ENCODE measurements around the gene TEX22.
"Not testable (repeated sequence)": the region's sequence is repeated elsewhere in the genome, so short reads cannot be mapped to it uniquely, and the experiment has no call there.

Gene TEX22

DNA sequence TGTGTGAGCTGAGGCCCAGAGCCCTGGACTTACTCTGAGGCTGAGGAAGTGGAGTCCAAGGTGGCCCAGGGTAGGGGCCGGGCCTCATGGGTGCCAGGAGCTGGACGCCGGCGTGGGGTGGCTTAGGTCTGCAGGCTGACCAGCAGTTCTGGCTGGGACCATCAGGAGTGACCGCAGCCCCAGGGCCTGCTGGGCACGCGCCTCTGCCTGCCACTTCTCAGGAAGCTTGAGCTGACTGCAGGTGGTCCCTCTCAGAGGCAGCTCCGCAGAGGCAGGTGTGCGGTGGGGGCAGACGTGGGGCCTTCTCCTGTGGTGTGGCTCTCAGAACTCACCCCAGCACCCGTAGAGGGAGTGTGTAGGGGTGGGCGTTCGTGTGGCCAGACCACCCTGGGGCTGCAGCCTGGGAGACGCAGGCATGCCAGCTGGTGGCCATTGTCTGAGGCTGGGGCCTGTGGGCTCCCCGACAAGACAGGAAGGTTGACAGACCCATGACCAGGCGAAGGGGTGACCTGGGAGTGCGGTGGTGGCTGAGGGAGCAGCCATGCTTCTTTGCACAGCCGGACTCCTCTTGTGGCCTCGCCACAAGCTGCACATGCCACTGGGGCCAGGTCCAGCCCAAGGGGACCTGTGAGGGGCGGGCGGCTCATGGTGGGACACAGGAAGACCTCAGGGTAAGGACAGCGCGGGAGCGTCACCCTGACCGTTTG lies 40.0 kb upstream of the TEX22 start:
- FAIRE-seq (no peak), DNase-seq (ENCODE audit: insufficient read length, low spot score) (no peak)
- no peak for TF ChIP-seq POLR2A (IDR thresholded peaks at IDR 0.05; ENCODE audit: low read depth, low read length)

DNA sequence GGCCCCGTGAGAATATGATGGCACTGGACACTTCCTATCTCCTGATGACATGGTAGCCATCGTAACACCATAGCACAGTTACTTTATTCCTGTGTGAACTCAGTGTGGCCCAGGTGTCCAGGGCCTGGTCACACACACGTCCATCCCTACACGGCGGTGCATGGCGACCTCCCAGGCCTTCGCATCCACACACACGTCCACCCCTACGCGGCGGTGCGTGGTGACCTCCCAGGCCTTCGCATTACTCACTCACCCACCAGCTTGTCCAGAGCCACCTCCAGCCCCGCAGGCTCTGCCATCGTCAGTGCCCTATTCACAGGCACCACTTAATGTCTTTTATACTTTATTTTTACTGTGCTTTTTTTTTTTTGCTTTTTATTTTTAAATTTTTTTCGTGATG lies 39.4 kb upstream of the TEX22 start:
- no peak for TF ChIP-seq POLR2A (IDR thresholded peaks at IDR 0.05; ENCODE audit: low read depth, low read length)
- FAIRE-seq, result no peak

DNA sequence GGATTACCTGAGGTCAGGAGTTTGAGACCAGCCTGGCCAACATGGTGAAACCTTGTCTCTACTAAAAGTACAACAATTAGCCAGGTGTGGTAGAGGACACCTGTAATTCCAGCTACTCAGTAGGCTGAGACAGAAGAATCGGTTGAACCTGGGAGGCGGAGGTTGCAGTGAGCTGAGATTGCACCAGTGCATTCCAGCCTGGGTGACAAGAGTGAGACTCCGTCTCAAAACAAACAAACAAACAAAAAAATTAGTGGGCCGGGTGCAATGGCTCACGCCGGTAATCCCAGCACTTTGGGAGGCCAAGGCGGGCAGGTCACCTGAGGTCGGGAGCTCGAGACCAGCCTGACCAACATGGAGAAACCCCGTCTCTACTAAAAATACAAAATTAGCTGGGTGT lies 36.9 kb upstream of the TEX22 start:
- not testable (repeated sequence) for FAIRE-seq; DNase-seq (ENCODE audit: insufficient read length, low spot score)

More for the DNA sequence above, 39.4 kb upstream of the TEX22 start:
- no peak for DNase-seq (ENCODE audit: insufficient read length, low spot score)

DNA sequence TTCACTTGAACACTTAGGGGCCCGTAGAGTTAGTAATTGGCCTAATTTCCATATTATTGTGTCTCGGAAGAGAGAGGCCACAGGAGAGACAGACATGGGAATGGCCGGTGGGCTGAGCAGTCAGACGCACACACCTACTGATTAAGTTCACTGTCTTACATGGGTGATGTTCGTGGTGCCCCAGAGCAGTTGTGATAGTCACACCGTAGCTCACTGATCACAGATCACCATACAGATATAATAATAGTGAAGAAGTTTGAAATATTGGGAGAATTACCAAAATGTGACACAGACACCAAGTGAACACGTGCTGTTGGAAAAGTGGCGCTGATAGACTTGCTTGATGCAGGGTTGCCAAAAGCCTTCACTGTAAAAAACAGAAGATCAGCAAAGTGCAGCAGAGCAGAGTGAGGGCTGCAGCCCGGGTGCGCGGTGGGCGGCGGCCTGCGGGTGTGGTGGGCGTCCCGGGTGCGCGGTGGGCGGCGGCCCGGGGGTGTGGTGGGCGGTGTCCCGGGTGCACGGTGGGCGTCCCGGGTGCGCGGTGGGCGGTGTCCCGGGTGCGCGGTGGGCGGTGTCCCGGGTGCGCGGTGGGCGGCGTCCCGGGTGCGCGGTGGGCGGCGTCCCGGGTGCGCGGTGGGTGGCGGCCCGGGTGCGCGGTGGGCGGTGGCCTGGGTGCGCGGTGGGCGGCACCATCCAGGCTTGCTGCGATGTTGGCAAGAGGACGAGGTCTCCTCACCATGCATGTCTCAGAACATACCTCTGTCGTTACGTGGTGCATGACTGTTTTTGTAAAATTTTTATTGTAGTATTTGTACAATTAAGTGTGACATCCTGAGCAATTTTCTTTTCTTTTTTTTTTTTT lies 34.3 kb upstream of the TEX22 start:
- TF ChIP-seq POLR2A (IDR thresholded peaks at IDR 0.05; ENCODE audit: low read depth, low read length), result no peak
- DNase-seq (ENCODE audit: insufficient read length, low spot score) (no peak), FAIRE-seq (no peak)

DNA sequence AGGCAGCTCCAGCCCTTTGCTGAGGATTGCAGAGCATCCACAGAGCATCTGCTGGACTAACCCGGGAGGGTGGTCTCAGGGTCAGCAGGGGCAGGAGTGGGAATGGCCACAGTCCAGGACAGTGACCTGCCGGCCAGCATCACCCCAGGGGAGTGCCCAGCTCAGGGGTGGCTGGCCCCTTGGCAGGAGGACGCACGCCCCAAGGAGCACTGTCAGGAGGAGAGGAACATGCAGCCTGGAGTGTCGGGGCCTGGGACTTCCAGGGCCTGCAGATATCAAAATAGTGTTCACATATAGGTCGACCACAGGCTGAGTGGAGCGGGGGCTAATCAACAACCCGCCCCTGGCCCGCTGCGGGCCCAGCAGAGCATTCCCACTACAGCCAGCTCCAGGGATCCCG lies 33.2 kb upstream of the TEX22 start:
- FAIRE-seq (no peak), DNase-seq (ENCODE audit: insufficient read length, low spot score) (no peak)
- TF ChIP-seq POLR2A (IDR thresholded peaks at IDR 0.05; ENCODE audit: low read depth, low read length), result no peak

DNA sequence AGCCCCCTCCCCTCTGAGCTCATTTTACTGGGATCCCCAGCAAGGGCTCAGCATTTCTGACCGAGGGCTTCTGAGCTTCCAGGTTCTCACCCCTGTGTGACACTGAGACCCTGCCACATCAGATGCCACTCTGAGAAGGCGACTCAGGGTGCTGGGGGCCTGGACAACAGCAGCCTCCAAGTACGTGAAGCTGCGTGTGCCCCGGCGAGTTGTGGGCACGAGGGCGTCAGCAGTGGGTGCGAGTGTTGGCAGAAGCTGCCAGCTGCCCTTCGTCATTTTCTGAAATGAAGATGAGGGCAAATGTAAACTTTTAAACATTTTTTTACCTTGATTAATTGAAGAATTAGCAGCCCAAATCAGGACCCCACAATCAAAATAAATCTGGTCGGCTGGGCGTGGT lies 32.7 kb upstream of the TEX22 start:
- FAIRE-seq (no peak), DNase-seq (ENCODE audit: insufficient read length, low spot score) (no peak)
- no peak for TF ChIP-seq POLR2A (IDR thresholded peaks at IDR 0.05; ENCODE audit: low read depth, low read length)

DNA sequence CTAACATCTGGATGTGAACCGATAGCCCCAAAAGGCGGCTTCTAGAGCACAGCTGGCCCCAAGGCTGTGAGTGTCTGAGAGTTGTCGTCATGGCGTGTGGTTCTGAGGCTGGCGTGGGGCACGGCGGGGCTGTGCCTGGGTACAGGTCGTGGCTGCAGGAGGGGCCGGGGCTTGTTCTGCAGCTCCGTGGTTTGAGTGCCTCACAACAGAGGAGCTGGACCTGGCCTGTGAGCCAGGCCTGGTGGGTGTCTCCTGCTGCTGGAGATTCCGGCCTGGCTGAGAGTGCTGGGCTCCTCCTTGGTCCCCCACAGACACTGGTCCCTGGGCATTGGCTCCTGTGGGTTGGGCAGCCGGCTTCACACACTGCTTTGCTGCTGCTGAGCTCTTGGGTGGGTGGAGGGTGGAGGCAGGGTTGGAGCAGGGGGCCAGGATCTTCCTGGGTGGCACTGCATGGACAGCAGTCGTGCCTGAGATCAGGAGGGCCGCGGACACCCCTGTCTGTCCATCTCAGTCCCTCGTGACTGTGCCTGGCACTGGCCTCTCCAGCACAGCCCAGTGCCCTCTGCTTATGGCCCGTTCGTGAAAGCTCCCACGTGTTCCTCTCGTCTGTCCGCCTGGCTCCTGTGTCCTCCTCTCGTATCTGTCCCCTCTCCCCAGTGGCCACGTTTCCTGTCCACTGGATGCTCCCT lies 31.8 kb upstream of the TEX22 start:
- no peak for TF ChIP-seq POLR2A (IDR thresholded peaks at IDR 0.05; ENCODE audit: low read depth, low read length)

DNA sequence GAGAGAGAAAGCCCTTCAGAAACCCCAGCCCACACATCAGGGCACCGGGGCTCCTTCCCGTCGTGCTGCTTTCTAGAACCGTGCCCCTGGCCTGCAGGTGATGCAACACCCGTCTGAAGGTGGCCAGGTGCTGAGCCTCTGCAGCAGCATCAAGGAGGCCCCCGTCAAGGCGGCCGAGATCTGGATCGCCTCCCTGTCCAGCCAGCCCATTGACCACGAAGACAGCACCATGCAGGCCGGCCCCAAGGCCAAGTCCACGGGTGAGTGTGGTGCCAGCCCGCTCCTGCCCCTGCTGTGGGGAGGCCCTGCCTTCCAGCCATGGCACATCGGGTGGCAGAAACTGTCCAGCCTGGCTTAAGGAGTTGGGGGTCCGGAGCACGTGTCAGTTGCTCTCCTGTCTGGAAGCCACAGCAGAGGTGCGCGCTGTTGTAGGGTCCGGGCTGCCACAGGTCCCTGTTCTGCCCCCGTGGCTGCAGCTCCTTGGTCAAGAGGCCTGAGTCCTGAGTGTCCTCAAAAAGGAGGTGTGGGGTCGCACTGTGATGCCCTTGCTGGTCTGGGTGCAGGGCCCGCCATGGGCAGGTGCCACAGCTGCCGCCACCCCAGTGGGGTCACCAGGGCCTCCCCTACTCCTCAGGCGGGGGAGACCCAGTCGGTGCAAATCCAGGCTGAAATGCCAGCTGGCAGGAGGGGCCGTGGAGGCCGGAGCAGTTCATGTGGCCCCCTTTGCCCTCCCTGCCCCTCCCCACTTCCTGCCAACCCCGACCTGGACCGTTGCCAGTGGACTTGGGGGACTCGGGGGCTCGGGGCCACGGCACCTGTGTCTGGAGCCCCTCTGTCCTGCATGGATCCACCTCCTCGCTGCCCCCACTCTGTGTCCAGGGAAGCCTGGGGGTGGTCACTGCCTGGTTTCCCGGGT lies 31.0 kb upstream of the TEX22 start:
- FAIRE-seq (no peak), DNase-seq (ENCODE audit: insufficient read length, low spot score) (no peak)
- no peak for TF ChIP-seq POLR2A (IDR thresholded peaks at IDR 0.05; ENCODE audit: low read depth, low read length)

More for the DNA sequence above, 31.8 kb upstream of the TEX22 start:
- no peak for DNase-seq (ENCODE audit: insufficient read length, low spot score)
- no peak for FAIRE-seq

DNA sequence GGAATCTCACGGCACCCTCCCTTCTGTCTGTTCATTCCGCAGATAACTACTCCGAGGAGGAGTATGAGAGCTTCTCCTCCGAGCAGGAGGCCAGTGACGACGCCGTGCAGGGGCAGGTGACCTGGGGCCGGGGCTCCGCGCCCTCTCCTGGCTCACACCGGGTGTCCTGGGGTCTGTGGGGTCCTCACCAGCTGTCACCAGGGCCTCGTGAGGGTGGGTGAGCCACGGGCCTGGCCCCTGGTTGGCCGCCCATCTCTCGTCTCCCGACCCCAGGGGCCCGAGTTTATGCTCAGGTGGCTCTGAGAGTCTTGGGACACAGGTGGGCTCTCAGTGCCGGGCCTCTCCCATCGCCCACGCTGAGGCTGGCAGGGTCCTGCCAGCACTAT lies 30.3 kb upstream of the TEX22 start:
- no peak for DNase-seq (ENCODE audit: insufficient read length, low spot score)
- FAIRE-seq, result no peak
- TF ChIP-seq POLR2A (IDR thresholded peaks at IDR 0.05; ENCODE audit: low read depth, low read length), result no peak

DNA sequence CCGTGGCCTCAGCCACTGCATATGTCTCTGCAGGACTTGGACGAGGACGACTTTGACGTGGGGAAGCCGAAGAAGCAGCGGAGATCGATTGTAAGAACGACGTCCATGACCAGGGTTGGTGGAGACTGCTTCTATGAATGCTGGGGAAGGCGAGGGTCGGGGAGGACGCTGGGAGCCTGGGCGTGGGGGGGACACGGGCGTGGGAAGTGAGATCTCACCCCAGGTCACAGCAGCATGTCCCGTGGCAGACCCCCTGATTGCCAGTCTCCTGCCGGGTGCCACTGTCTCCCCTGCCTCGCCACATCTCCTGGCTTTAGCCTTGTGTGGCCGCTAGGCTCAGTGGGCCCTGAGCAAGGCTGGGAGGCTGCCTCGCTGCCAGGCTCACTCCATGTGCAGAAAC lies 29.9 kb upstream of the TEX22 start:
- no peak for DNase-seq (ENCODE audit: insufficient read length, low spot score)
- FAIRE-seq, result no peak
- TF ChIP-seq POLR2A (IDR thresholded peaks at IDR 0.05; ENCODE audit: low read depth, low read length), result no peak

DNA sequence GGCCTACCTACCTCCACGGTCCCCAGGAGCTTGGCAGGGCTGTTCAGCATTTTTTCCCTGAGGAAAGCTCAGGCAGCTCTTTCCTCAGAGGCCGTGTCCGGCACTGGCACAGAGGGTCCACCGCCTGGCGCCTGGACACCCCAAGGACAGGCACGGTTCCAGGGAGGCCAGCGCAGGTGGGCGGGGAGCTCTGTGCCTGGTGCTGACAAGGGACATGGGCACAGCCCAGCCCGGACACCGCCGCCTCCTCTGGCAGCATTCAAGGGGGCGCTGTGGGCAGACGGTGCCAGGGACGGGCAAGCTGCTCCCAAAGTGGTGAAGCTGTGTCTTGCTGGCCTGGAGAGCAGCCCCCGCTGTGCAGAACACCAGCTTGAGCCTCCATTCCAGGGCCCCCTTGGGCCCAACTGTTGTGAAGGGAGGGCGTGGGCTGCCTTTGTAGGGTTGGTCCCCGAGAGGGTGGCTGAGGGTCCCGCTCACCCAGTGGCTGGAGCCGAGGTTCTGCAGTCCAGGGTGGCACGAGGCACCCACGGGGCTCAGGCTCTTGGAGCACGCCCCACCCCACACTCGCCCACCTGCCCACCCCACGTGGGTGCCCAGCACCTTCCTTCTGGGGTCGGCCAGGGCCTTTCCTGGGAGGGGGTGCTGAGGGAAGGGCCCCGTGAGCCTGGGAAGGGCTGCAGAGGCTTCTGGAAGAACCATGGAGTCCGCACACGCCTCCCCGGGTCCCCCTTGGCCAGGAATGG lies 29.3 kb upstream of the TEX22 start:
- FAIRE-seq (no peak), DNase-seq (ENCODE audit: insufficient read length, low spot score) (no peak)
- no peak for TF ChIP-seq POLR2A (IDR thresholded peaks at IDR 0.05; ENCODE audit: low read depth, low read length)

DNA sequence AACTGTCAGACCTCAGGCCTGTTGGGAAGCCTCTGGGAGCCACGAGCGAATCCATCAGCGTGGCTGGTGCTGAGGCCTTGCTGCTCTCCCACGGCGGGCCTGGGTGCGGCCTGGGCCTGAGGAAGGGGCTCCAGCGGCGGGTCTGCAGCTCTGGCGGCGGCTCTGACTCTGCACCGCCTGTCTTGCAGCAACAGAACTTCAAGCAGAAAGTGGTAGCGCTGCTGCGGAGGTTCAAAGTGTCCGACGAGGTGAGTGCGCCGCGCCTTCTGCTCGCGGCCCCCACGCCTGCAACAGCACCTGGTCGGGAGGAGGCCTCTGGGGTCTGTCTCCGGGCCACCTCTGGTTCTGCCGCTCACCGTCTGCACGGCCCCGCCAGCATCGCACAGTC lies 28.7 kb upstream of the TEX22 start:
- no peak for DNase-seq (ENCODE audit: insufficient read length, low spot score)
- no peak for FAIRE-seq
- TF ChIP-seq POLR2A (IDR thresholded peaks at IDR 0.05; ENCODE audit: low read depth, low read length), result no peak

DNA sequence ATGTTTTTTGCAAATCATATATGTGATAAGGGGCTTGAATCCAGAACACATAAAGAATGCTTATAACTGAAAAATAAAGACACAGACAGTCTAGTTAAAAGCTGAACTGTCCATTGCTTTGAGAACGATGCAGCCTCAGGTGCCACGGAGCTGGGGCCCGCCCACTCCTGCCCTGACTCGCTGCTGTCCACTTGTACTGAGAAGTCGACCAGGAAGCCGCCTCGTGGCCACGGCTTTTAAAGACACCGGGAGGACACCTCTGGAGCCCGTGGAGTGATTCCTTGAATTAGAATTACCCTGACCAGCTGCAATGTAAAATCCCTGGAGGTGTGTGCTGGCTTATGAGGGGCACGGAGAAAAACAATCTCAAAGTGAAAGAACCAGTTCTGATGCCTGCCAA lies 23.9 kb upstream of the TEX22 start:
- FAIRE-seq (no peak), DNase-seq (ENCODE audit: insufficient read length, low spot score) (no peak)
- no peak for TF ChIP-seq POLR2A (IDR thresholded peaks at IDR 0.05; ENCODE audit: low read depth, low read length)

Data from H54 (cell line).